Fibroblast of pulmonary artery (primary cell): ENCODE data around the gene GDF9.

ENCODE experiments used
- DNase-seq: peaks from one replicate; pipeline ENCODE4 v3.0.0-alpha.2; 2010; ENCODE audit warnings: low read depth
- H3K4me3 ChIP-seq: replicated peaks from 2 replicates; pipeline ENCODE4 v1.5.1; 2011; ENCODE audit warnings: low read depth, mild to moderate bottlenecking, control low read depth, low read length, moderate library complexity
- CTCF ChIP-seq: IDR thresholded peaks from 2 replicates; pipeline ENCODE4 v1.5.1; 2011; ENCODE audit warnings: mild to moderate bottlenecking, control low read depth, low read length, inconsistent platforms; ENCODE audit errors: missing control alignments

Gene GDF9

GRCh38 chr5:132898094-132898493 lies 31.8 kb upstream of the GDF9 start:
- no peak for TF ChIP-seq CTCF
- DNase-seq: no peak
- H3K4me3 ChIP-seq: no peak overlapping the region

GRCh38 chr5:132896685-132897084 lies 30.4 kb upstream of the GDF9 start:
- no peak overlapping the region for H3K4me3 ChIP-seq
- DNase-seq: no peak
- no peak for TF ChIP-seq CTCF

- H3K4me3 ChIP-seq: no peak overlapping the region
- DNase-seq: no peak
- TF ChIP-seq CTCF: no peak
These were observed 29.5 kb upstream of the GDF9 start for GRCh38 chr5:132895719-132896305.

GRCh38 chr5:132890817-132891216 lies 24.5 kb upstream of the GDF9 start:
- no peak overlapping the region for H3K4me3 ChIP-seq
- TF ChIP-seq CTCF: no peak
- no peak for DNase-seq

- no peak overlapping the region for H3K4me3 ChIP-seq
- DNase-seq: no peak
- no peak for TF ChIP-seq CTCF
These were observed 23.2 kb upstream of the GDF9 start for GRCh38 chr5:132889501-132889900.

GRCh38 chr5:132887283-132887682 lies 21.0 kb upstream of the GDF9 start:
- no peak for DNase-seq
- no peak overlapping the region for H3K4me3 ChIP-seq
- no peak for TF ChIP-seq CTCF

- no peak for TF ChIP-seq CTCF
- no peak for DNase-seq
- H3K4me3 ChIP-seq: no peak overlapping the region
These were observed 20.0 kb upstream of the GDF9 start for GRCh38 chr5:132886064-132886823.
